OCI-LY7 (cell line): Measurements from ENCODE around the gene ABCB1.

ENCODE experiments used
- EZH2phosphoT487 ChIP-seq: fragments of 200-600 bp; sonication (generic); IDR thresholded peaks from 2 replicates; pipeline ENCODE4 v1.6.1; 2018; ENCODE audit warnings: low read depth, borderline replicate concordance, mild to moderate bottlenecking, mixed run types, antibody characterized with exemption, low read length, moderate library complexity, mixed read lengths
- TF ChIP-seq, protein P1 (sequence below): fragments of 200-600 bp; sonication (generic); conservative IDR thresholded peaks from 2 replicates; pipeline ENCODE4 v1.5.1; 2014; ENCODE audit warnings: mild to moderate bottlenecking, antibody characterized with exemption, low read length, moderate library complexity, mixed read lengths

- TF ChIP-seq, protein P1, sequence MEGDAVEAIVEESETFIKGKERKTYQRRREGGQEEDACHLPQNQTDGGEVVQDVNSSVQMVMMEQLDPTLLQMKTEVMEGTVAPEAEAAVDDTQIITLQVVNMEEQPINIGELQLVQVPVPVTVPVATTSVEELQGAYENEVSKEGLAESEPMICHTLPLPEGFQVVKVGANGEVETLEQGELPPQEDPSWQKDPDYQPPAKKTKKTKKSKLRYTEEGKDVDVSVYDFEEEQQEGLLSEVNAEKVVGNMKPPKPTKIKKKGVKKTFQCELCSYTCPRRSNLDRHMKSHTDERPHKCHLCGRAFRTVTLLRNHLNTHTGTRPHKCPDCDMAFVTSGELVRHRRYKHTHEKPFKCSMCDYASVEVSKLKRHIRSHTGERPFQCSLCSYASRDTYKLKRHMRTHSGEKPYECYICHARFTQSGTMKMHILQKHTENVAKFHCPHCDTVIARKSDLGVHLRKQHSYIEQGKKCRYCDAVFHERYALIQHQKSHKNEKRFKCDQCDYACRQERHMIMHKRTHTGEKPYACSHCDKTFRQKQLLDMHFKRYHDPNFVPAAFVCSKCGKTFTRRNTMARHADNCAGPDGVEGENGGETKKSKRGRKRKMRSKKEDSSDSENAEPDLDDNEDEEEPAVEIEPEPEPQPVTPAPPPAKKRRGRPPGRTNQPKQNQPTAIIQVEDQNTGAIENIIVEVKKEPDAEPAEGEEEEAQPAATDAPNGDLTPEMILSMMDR, result no peak
- no peak for TF ChIP-seq EZH2phosphoT487
These were observed 23.9 kb upstream of the ABCB1 start for GRCh38 chr7:87624628-87625027.
